T-helper 2 cell (primary cell): Measurements from ENCODE around the gene PXMP2.

Experiments
- DNase-seq, 5 experiments: peaks; one replicate each; pipeline versions ENCODE4 v3.0.0 to v3.0.0-alpha.2; 2012 to 2022

PXMP2 gene

GRCh38 chr12:132695431-132695830 is 8.0 kb downstream of the PXMP2 start:
- no peak for DNase-seq

- DNase-seq: no peak
These were observed 11.0 kb downstream of the PXMP2 start for GRCh38 chr12:132698341-132698740.

DNA sequence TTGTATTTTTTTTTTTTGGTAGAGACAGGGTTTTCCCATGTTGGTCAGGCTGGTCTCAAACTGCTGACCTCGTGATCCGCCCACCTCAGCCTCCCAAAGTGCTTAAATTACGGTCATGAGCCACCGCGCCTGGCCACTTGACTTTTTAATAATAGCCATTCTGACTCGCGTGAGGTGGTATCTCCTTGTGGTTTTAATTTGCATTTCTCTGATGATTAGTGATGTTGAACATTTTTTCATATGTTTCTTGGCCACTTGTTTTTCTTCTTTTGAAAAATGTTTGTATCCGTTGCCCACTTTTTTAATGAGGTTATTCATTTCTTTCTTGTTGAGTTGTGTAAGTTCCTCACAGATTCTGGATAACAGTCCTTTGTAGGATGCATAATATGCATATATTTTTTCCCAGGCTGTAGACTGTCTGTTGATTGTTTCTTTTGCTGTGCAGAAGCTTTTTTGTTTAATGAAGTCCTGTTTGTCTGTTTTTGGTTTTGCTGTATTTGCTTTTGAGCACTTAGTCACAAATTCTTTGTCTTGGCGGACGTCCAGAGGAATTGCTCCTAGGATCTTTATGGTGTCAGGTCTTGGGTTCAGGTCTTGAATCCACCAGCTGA is 12.9 kb downstream of the PXMP2 start:
- no peak for DNase-seq

- DNase-seq: no peak
These were observed 15.3 kb downstream of the PXMP2 start for GRCh38 chr12:132702640-132703039.

DNA sequence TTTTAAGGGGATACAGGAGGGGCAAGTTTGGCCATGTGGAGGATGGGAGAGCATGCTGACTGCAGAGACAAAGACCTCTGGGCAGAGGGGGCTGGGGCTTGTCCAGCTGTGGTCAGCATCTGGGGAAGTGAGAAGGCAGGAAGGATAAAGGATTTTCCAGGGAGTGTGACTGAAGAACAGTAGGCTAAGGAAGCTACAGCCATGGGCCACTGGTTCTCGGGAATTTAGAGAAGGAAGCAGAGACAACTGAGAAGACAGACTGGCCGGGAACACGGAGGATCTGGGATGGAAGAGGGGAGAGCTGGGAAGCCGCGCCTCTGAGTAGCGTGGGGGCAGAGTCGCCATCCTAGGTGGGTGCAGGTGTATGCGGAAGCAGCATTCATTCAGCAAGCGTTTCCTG is 16.3 kb downstream of the PXMP2 start:
- DNase-seq: no peak

GRCh38 chr12:132707241-132707640 is 19.9 kb downstream of the PXMP2 start:
- no peak for DNase-seq

GRCh38 chr12:132708150-132708549 is 20.8 kb downstream of the PXMP2 start:
- DNase-seq: no peak

GRCh38 chr12:132710043-132710404 is 22.6 kb downstream of the PXMP2 start:
- no peak for DNase-seq

GRCh38 chr12:132710405-132711079 is 23.2 kb downstream of the PXMP2 start, which contains the start of gene PGAM5:
Gene PGAM5, plus strand, starts transcription at chr12:132710842. Its CDS starts 35 bp downstream, at chr12:132710877.
- peak; percentile 81 to 95 (median 93) for DNase-seq

GRCh38 chr12:132711080-132711843 is 23.9 kb downstream of the PXMP2 start:
- DNase-seq: peak in 2 of 5 experiments; percentile 2 to 37

DNA sequence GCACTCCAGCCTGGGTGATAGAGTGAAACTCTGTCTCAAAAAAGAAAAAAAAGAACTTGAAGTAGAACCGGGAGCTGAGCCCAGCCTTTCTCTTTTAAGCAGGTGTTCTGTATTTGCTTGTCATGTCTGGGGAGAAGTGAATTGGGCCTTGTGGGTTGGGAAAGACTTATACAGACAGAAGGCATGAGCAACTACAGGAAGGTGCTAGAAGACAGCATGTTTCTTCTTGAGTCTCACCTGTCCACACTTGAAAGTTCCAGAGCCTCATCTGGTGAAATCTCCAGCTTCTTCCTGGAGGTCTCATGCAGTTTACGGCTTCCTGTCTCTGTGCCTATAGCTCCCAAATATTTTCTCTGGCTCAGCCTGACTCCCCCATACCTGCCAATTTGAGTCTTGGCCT is 25.7 kb downstream of the PXMP2 start:
- no peak for DNase-seq

DNA sequence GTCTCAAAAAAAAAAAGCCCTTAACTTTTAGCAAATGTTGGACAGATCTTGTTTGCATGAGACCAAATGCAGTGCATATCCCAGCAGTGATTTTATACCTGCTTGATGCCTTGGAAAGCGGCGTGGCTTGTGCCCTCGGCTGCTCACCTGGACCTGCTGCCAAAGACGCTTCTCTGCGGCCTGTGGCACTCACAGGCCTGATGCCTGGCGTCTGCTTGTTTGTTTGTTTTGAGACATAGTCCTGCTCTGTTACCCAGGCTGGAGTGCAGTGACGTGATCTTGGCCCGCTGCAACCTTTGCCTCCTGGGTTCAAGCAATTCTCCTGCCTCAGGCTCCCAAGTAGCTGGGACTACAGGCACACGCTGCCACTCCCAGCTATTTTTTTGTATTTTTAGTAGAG is 28.5 kb downstream of the PXMP2 start:
- DNase-seq: no peak

DNA sequence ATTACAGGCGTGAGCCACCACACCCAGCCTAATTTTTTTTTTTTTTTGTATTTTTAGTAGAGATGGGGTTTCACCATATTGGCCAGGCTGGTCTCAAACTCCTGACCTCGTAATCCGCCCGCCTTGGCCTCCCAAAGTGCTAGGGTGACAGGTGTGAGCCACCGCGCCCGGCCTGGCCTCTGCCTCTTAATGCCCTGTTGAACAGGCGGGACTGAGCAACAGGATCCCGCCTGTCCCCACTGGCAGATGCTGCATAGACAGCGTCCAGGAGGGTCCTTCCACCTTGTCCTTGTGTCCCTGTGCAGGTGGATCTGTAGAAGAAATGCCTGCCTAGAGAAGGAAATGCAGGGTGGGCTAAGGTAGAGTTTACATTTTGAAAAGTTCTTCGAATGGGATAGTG is 29.0 kb downstream of the PXMP2 start:
- DNase-seq: no peak

GRCh38 chr12:132717011-132717410 is 29.6 kb downstream of the PXMP2 start:
- no peak for DNase-seq

- DNase-seq: no peak
These were observed 30.4 kb downstream of the PXMP2 start for GRCh38 chr12:132717531-132718387.

DNA sequence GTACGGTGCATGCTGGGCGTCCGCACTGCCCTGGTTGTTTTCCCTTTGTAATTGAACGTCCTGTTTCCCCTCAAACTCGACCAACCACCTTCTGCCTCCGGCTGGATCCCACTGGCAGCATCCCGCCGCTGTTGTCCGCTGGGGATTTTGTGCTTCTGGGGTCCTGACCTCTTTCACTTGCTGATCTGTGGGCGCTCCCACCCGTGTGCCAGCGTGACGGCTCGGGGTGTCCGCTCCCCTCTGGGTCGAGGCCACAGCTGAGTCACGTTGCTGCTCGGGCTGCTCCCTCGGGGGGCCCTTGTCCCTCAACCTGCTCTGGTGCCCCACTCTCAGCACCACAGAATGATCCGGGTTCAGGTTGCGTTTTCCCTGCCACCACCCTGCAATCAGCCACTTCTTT is 31.3 kb downstream of the PXMP2 start:
- no peak for DNase-seq

GRCh38 chr12:132719141-132719953 is 32.0 kb downstream of the PXMP2 start:
- DNase-seq: no peak

GRCh38 chr12:132719954-132720324 is 32.6 kb downstream of the PXMP2 start:
- no peak for DNase-seq

DNA sequence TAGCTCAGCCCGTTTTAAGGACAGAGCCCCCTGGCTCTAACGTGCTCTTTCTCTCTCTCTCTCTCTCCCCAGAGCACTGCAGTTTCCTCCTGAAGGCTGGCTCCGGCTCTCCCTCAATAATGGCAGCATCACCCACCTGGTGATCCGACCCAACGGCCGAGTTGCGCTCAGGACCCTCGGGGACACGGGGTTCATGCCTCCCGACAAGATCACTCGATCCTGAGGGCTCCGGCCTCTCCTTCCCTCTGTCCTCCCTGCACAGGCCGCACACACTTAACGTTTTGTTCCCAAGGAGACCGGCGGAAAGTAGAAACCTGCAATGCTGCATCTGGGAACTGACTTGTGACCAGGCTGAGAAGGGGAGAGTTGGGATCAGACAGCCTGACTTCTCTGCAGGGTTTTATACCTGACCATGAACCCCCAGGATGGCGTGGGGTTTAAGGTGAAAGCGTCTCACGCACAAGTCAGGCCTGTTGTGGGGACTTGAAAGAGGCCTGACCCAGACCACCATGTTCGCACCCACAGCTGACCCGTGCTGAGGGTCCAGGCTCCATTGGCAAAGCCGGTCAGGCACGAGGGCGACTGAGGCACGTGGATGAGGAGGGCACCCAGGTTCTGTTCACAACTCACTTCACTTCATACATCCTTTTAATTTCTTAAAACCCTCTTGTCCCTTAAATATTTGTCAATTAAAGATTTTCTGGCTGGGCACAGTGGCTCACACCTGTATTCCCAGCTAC is 33.4 kb downstream of the PXMP2 start:
- DNase-seq: no peak

GRCh38 chr12:132723015-132723763 is 35.8 kb downstream of the PXMP2 start:
- no peak for DNase-seq

- DNase-seq: no peak
These were observed 36.4 kb downstream of the PXMP2 start for GRCh38 chr12:132723764-132724140.
